Activated T-cell treated with anti-CD3 and anti-CD28 coated beads for 4 hours (primary cell): Measurements from ENCODE around the gene PDE4A.
"Not testable (repeated sequence)": the region's sequence is repeated elsewhere in the genome, so short reads cannot be mapped to it uniquely, and the experiment has no call there.

Source experiments
- DNase-seq: peaks from one replicate; pipeline ENCODE4 v3.0.0-alpha.2; 2020

The PDE4A gene

DNA sequence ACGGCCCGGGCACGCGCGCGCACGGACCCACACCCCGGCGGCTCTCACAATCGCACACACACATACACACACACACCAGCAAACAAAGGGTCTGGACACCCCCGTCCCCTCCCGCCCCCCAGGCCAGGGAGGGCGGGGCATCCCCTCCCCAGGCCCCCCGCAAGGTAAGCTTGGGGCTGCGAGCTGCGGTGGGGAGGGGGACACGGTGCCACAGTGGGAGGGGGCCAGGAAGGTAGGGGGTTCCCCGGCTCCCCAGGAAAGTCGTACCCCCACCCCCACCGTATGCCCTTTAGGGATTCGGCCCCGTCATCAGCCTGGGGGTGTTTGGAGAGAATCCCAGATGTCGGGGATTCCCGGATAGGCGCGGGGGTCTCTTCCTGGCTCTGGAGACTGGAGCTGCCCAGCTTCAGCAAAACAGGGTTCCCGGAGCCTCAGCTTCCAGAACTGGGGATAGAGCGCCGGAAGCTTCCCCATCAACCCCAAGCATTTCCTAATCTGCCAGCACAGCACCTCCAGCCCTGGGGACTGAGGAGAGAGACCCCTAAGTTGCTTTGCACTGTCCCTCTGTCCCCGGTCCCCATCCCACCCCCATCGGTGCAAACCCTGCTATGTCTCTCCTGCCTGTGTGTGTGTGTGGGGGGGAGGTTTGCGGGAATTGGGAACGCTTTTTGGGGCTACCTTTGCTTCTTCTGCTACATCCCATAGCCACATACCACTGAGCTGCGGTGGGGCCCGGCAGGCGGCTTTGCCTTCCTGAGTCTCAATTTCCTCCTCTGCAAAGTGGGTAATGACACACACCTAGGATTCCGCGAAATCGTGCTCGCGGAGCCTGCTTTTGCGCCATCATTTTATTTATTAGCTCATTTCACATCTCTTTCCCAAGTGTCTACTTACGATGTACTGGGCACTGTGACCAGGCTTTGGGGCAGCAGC, 15.2 kb upstream of the PDE4A start:
- DNase-seq: no peak

DNA sequence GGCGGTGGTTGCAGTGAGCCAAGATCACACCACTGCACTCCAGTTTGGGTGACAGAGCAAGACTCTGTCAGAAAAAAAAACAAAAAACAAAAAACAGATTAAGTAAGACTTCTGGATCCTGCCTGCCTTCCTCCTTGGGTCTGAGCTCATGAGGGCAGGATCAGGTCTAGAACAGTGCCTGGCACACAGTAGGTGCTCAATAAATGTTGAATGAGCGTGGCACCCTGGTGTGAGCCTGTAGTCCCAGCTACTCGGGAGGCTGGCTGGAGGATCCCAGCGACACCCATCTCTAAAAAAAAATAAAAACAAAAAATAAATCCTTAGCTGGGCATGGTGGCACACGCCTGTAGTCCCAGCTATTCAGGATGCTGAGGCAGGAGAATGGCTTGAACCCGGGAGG, 14.1 kb upstream of the PDE4A start:
- no peak for DNase-seq

DNA sequence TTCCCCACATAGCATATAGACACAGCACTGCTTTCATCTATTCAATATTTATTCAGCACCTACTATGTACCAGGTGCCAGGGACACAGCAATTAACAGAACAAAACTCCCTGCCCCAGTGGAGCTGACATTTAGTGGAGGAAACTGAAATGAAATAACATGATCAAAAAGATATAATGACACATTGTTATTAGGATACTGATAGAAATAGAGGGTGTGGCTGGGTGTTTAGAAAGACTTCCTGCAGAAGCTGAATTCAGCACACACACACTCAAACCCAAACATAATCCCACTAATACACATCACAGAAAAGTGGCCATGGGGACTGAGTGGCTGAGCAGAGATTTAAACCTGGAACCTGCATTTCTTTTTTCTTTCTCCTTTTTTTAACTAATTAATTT, 13.2 kb upstream of the PDE4A start:
- DNase-seq: no peak

DNA sequence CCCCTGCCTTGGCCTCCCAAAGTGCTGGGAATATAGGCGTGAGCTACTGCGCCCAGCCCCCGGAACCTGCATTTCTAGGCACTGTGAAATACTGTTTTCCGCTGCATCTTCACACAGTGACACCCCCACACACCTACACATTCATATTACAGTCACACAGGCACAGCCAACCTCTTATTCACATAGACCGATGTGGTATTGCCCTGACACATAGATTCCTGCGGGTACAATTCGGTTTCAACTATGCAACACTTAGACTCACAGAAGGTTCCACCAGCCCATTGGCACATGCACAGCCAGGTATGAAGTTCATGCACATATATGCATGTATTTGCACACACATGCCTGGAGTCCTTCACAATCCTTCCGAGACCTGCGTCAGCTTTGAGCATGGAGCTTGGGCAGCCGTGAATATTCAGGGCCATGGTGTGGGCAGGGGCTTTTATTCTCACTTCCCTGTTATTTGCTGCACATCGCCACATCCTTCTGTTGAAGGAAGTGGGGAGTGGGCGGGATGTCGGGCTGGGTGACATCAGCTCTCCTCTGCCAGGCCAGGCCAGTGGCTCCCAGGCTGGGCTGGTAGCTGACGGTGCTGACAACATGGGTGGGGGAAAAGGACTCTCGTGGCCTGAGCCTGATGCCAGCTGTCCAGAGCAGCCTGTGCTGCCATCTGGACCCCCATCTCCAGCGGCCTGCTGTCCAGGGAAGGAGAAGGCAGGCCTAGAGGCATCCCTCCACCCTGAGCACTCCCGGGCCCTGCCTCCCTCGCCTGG, 11.6 kb upstream of the PDE4A start:
- DNase-seq: peak; percentile 46

DNA sequence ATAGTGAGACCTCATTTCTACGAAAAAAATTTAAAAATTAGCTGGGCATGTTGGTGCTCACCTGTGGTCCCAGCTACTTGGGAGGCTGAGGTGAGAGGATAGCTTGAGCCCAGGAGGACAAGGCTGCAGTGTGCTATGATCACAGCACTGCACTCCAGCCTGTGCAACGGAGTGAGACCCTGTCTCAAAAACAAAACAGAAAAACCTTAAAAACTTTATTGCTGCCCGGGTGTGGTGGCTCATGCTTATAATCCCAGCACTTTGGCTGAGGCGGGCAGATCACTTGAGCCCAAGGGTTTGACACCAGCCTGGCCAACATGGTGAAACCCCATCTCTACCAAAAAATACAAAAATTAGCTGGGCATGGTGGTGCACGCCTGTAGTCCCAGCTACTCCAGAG, 9.1 kb upstream of the PDE4A start:
- not testable (repeated sequence) for DNase-seq

DNA sequence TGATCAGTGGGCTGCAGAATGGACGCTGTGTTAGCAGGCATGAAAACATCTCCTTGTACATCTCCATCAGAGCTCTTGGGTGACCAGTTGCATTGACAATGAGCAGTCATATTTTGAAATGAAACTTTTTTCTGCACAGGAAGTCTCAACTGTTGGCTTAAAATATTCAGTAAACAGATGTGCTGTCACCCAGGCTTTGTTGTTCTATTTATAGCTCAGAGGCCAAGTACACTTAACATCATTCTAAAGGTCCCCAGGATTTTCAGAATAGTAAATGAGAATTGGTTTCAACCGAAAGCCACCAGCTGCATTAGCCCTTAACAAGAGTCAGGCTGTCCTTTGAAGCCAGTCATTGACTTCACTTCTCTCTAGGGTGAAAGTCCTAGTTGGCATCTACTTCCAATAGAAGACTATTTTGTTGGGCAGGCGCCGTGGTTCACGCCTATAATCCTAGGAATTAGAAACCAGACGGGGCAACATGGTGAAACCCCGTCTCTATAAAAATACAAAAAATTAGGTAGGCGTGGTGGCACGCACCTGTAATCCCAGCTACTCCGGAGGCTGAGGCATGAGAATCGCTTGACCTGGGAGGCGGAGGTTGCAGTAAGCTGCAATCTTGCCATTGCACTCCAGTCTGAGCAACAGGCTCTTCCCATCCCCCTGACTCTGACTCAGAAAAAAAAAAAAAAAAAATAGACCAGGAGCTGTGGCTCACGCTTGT, 7.9 kb upstream of the PDE4A start:
- DNase-seq: no peak

DNA sequence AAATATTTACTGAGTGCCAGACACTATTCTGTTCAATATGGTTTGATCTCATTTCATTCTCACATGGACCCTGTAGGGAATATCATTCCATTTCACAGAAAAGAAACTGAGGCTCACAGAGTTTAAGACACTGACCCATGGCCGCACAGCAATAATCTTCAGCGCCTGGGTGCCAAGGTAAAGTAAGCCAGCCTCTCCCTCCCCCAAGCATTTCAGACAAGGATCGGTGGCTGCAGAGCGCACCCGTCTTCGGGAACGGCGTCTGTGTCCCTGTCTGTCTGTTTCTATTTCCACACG, 4.3 kb upstream of the PDE4A start:
- no peak for DNase-seq

DNA sequence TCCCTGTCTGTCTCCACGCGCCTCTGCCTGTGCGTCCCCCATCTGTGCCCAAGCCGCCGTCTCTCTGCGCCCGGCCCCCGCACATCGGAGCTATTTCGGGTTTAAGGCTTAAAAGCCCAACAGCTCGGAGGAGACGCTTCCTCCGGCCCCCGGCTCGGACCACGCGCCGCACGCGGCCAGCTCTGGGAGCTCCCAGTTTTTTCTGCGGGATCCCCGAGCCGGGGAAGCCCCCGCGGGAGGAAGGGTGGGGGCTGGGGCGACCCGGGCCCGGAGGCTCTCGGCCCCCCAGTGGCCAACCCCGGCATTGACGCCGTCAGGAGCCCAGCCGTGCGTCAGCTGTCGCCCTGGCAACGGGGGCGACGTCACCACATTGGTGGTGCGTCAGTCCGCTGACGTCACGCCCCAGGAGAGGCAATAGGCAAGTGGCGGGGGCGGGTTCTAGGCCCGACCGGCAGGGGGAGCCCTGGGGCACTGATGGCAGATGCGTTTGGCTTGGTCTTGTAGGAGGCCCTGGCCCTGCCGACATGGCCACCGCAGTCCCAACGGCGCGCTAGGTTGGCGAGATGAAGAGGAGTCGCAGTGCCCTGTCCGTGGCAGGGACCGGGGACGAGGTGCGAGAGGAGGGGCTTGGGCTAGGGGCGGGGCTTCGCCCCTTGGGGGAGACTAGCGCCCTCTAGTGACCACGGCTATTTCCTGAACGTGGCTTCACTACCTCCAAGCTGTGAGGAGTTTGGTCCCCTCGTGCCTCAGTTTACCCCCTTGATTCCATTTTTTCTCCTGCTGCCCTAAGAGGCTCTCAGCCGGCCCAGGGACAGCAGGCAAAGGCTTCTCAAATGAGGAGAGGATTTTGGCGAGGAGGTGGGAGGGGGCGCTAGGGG, 3.7 kb upstream of the PDE4A start:
- peak; percentile 93 for DNase-seq

DNA sequence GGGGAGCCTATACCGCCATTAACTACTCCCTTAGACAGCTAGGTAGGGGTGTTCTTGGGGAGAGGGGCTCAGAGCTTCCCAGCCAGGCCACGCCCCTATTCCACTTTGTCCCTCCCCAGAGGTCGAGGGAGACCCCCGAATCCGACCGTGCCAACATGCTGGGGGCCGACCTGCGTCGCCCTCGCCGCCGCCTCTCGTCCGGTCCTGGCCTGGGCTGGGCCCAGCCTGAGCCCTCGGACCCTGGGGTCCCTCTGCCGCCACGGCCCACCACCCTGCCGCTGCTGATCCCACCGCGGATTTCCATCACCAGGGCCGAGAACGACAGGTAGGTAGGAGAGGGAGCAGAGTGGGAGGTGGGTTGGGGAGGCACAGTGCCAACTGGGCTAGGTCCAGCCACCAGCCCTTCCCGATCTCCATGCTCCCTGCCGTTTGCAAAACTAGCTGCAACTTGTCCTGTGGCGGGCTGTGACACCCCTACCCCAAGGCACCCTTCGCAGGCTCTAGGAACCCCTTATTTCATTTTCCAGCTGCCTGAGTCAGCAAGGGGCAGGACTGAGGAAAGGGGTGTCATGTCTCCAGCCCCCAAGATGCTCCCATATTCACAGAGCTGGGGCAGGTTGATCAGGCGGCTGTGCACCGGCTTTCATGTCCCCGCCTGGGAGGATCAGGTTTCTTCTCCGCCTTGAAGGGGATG, 2.6 kb upstream of the PDE4A start:
- DNase-seq: no peak

DNA sequence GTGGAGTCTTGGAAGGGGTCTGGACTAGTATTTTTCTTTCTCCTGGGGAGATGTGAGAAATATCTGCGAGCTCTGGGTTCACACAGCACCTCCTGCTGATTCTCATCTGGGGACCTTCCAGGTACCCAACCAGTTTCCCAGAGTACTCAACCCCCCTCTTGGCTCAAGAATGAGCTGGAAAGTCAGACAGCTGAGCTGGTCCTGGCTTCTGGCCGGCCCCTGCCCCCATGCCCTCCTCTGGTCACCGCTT, 2.2 kb upstream of the PDE4A start:
- no peak for DNase-seq

DNA sequence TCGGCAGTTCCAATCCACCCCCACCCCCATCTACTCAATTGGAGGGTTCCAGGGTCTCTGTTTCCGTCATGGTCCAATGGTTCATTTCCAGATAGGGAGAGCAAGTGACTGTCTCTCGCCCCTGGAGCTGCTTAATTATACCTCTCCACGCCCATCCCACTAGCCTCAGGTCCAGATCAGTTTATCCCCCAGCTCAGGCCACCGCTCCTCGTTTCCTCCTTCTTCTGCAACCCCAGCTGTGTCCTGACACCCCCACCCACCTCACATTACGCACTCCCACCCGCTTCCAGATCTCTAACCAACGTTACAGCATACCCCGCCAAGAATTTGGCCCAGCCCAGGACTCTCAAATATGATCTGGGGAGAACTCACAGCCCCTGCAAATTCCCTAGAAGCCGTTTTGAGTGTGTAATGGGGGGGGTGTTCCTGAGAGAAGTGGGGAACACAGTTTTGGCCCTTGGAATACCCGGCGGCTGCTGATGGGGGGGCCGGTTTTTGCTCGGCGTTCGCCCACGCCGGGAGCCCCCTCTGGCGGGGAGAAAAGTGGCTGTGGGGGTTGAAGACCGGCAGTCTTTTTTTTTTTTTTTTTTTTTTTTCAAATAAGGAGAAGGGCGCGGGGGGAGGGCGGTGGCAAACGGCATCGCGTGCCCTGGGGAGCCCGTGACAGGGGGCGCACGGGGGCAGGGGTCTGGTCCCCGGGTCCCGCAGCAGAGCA, 1.7 kb upstream of the PDE4A start:
- DNase-seq: no peak

DNA sequence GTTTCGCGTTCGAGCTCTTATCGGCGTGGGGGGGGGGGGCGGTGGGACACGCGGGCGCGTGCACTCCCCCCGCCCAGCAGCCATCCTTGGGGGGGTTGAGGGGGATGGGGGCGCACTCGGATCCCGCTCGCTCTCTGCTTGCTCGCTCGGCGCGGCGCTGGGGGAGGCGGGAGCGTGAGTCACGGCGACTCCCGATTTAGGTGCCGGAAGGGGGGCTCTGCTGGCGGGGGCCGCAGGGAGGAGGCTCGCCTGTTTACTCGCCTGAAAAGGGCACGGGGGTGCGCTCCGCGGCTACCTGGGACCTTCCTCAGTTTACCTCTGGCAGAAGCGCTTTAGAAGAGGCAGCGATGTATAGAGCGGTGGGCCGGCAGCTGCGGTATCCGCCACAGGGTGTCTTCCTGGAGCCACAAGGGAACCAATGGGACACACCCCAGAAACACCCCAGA, 1.1 kb upstream of the PDE4A start:
- peak; percentile 52 for DNase-seq

DNA sequence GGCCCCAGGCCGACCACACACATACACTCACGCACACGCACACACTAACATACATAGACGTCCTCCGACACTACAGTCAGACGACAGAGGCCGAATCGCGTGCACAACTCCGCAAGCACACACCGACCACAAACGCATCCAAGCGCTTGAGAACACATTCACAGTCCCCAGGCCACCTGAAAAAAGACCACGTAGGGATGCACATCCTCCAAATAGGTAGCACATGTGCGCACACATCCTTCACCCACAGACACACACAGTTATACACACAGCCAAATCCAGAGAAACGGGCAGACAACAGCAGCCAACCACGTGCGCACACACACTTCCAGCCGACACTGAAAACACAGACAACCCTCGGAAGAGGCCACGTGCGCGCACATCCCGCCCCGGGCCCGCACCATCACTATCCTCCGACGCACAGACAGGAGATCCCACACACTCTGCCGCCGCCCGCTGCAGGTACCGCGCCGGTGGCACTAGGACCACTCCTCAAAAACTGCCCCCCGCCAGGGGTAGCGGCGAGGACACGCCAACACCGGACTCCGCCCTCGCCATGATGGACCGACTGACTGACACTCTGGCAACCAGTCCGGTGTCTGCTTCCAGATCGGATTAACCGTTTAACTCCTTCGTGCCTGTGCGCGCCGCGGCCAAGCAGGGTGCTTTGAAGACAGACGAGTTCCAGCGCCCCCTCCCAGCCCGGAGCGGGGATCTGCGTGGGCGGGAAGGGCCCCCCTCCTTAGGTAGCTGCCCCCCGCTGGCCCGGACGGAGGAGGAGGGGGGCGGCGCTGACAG, 493 bp upstream of the PDE4A start:
- no peak for DNase-seq

DNA sequence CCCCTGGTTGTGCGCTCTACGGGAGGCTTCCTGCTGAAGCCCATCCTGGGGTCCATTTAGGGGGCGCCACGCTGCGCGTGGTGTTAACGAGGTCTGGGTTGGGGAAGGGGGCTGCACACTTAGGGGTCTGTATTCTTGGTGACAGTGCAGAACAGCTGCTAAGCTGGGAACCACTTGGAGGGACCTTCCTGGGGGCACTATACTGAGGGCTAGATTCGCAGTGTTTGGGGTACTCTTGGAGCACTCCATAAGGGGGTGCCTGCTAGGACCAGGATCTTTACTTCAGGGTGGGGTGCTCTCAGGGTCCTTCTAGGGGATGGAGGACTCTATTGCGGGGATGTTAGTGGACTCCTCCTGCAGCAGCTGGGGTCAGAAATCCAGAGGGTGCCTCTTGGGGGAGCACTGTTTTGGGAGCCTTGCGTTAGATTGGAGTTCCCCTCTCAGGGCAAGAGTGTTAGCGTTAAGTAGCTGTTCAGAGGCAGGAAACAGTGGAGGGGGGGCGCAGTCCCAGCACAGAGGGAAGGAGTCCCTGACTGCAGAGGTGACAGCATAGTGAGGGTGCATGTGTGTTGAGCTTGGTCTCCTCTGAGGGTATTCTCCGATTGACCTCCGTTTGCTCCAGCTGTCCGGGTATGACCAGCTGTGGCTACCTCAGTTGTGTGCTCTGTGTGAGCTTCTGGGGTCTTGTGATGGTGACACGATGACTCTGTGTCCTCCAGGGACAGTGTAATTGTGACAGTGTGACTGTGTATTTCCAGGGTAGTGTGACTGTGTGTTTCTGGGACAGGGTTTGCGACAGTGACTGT, 1.1 kb downstream of the PDE4A start:
- DNase-seq: no peak

DNA sequence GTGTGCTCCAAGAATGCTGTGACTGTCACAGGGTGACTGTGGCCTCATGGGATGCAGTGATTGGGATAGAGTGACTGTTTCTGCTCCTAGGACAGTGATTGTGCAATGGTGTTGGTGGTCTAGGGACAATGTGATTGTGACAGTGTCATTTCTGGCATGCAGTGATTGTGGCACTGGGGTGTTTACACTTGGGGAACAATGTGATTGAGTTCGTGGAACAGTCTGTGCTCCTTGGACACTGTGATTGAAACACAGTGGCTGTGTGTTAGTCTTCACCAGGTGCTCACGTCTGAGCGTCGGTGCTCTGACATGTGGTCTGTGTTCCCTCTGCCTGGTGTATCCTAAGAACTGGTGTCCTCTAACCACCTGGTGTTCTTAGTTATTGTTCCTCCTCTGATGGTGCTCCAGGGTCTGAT, 1.7 kb downstream of the PDE4A start:
- no peak for DNase-seq

DNA sequence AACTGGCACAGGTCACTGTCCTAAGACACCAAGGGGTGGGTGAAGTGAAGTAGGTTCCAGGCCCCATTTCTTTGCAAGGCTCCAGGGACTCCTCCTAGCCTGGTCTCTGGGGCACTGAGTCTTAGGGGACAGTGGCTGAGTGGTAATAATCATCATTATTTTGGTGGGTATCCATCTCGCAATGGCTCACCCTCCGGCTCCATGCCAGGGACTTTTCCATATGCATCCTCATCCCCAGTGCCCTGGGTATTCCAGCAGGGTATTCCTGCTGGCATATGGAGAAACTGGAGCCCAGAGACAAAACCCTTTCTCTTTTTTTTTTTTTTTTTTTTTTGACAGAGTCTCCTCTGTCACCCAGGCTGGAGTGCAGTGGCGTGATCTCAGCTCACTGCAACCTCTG, 2.5 kb downstream of the PDE4A start:
- no peak for DNase-seq

DNA sequence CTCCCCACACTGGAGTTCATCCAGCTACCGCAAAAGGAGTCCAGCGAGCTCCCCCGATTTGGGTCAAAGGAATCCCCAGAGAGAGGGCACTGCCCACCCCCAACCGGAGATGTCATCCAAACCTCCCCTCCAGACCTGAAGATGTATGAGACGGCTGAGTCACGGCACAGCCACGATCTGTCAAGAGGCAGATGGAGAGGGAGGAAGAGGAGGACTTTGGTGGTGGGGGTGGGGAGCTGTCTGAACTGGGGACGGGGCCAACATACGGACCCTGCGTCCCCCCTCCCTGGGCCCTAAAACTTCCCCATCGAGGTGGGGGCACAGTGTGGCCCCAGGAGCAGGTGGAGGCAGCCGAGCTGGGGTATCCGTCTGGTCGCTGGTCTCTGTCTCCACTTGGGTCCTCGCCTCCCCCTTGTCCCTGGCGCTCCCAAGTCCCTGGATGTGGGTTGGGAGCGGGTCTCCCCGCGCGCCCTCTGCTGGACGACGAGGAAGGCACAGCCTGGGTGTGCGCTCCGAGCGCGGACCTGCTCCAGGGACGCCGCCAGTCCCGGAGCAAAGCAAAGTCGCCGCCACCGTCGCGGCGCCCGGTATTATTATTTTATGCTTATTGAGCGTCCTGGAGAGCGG, 3.8 kb downstream of the PDE4A start:
- no peak for DNase-seq

DNA sequence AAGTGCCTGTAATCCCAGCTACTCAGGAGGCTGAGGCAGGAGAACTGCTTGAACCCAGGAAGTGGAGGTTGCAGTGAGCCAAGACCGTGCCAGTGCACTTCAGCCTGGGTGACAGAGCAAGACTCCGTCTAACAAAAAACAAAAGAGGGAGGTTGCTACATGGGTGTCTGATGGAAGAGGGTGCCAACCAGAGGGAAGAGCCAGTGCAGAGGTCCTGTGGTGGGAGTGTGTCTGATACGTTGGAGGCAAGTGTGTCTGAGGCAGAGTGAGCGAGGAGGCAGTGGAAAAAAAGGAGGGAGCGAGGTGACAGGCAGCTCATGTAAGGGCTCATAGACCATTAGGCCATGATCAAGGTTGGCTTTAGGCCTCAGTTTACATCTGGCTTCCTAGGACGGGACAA, 6.8 kb downstream of the PDE4A start:
- DNase-seq: no peak

DNA sequence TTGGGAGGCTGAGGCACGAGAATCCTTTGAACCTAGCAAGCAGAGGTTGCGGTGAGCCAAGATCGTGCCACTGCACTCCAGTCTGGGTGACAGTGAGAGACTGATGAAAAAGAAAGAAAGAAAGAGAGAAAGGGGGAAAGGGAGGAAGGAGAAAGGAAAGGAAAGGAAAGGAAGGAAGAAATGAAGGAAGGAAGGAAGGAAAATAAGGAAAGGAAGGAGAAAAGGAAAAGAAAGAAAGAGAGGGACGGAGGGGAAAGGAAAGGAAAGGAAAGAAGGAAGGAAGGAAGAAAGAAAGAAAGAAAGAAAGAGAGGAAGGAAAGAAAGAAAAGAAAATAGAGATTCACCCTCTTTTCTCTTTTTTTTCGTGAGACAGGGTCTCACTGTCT, 8.7 kb downstream of the PDE4A start:
- no peak for DNase-seq
